ENCODE results near the gene SLC45A2.

SLC45A2 gene

GRCh38 chr5:34002629-34003328 lies 18.3 kb upstream of the SLC45A2 start:
- ChIA-PET POLR2A (no interaction called here), CTCF (interaction anchor here (0.6 kb wide), 1 partner anchor 20 kb away, joined by 3 read pairs; no protein-coding TSS in a partner anchor)
- no peak for DNase-seq (ENCODE audit: extremely low spot score)
- TF ChIP-seq HDGF (IDR thresholded peaks at IDR 0.05; ENCODE audit: borderline replicate concordance) (no peak), FOXA1 (IDR thresholded peaks at IDR 0.05) (no peak), SP1 (IDR thresholded peaks at IDR 0.05) (no peak), CTBP1 (IDR thresholded peaks at IDR 0.05; ENCODE audit: borderline replicate concordance) (no peak), ELF4 (IDR thresholded peaks at IDR 0.05) (no peak), ZNF384 (IDR thresholded peaks at IDR 0.05) (no peak), SUZ12 (IDR thresholded peaks at IDR 0.05) (no peak), BHLHE40 (IDR thresholded peaks at IDR 0.05; ENCODE audit: borderline replicate concordance) (no peak), ARNT (IDR thresholded peaks at IDR 0.05) (no peak), NFRKB (IDR thresholded peaks at IDR 0.05) (no peak), TARDBP (IDR thresholded peaks at IDR 0.05) (no peak), FOXK2 (IDR thresholded peaks at IDR 0.05) (no peak), LEF1 (IDR thresholded peaks at IDR 0.05; ENCODE audit: borderline replicate concordance) (no peak)
- TF ChIP-seq, protein P1, sequence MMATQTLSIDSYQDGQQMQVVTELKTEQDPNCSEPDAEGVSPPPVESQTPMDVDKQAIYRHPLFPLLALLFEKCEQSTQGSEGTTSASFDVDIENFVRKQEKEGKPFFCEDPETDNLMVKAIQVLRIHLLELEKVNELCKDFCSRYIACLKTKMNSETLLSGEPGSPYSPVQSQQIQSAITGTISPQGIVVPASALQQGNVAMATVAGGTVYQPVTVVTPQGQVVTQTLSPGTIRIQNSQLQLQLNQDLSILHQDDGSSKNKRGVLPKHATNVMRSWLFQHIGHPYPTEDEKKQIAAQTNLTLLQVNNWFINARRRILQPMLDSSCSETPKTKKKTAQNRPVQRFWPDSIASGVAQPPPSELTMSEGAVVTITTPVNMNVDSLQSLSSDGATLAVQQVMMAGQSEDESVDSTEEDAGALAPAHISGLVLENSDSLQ (IDR thresholded peaks at IDR 0.05): no peak

DNA sequence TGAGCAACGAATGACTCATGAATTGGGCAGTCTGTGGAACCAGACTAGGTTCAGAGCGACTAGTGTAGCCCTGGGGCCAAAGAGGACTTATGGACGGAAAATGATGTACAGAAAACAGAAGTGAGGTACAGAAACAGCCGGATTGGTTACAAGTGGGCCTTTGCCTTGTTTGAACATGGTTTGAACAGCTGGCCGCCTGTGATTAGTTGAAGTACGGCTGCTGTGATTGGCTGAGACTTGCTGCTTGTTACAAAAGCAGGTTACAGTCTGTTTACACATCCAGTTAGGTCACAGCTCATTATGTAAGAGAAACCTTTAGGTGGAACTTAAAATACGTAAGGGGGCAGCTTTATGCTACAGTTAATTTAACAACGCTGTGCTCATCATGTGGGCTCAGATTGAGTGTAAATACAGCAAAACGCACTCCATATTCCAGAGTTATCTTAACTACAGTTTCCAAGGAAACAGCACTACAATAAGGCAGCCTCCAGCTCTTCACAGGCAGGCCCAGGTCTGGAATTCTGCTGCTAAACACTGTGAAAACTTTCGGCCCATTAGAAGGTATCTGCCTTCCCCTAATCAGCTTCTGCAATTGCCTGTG lies 16.8 kb upstream of the SLC45A2 start:
- no peak for DNase-seq (ENCODE audit: extremely low spot score)

GRCh38 chr5:33999978-34000377 lies 15.5 kb upstream of the SLC45A2 start:
- POLR2A ChIA-PET: interaction anchor here (1.3 kb wide), 1 partner anchor 8 kb away, joined by 6 read pairs; the partner anchor contains the start of gene AMACR
- no peak for TF ChIP-seq HDGF (IDR thresholded peaks at IDR 0.05; ENCODE audit: borderline replicate concordance)
- DNase-seq (ENCODE audit: extremely low spot score): no peak
- CTCF ChIA-PET: no interaction called here

More for the DNA sequence above, 16.8 kb upstream of the SLC45A2 start:
- CTCF ChIA-PET: no interaction called here
- no peak for TF ChIP-seq TARDBP (IDR thresholded peaks at IDR 0.05)
- TF ChIP-seq FOXM1 (IDR thresholded peaks at IDR 0.05; ENCODE audit: borderline replicate concordance): 0 out of 2 replicates have a peak, but pooled peaks have one; percentile 19
- TF ChIP-seq CTBP1 (IDR thresholded peaks at IDR 0.05; ENCODE audit: borderline replicate concordance): no peak
- POLR2A ChIA-PET: no interaction called here

DNA sequence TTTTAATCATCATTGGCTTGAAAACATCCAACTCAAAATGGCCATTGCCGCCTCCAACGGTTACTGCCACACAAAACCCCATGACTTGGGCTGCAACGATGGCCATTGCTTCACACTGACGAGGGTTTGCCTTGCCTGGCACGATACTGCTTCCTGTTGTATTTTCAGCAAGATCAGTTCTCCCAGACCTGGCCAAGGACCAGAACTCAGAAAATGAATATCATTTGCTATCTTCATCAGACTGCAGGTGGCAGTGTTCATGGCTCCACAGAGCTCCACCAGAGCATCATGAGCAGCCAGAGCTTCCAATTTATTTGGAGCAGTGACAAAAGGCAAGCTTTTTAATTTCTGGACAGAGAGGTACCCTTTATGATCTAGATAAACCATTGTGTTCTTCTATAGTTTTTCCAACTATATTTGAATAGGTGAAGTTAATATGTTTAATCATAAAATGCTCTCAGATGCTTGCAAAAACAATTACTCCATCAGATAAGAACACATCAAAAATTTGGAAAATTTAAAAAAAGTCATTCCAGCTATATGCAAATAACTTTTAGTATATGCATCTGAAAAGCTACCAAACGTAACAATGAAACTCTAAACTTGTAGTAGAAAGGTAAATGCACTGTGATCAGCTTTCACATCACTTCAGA lies 13.0 kb upstream of the SLC45A2 start:
- CTCF ChIA-PET: interaction anchor here (0.6 to 1.2 kb wide), 5 partner anchors 14 to 961 kb away, joined by 3 to 4 read pairs (median 3); no protein-coding TSS in a partner anchor
- POLR2A ChIA-PET: interaction anchor here (1.4 kb wide), 1 partner anchor 10 kb away, joined by 6 read pairs; the partner anchor contains the start of gene AMACR
- TF ChIP-seq TARDBP (IDR thresholded peaks at IDR 0.05): no peak
- TF ChIP-seq SUZ12 (IDR thresholded peaks at IDR 0.05): no peak
- no peak for TF ChIP-seq SP1 (IDR thresholded peaks at IDR 0.05)
- TF ChIP-seq BHLHE40 (IDR thresholded peaks at IDR 0.05; ENCODE audit: borderline replicate concordance): no peak
- no peak for TF ChIP-seq LEF1 (IDR thresholded peaks at IDR 0.05; ENCODE audit: borderline replicate concordance)
- TF ChIP-seq FOXM1 (IDR thresholded peaks at IDR 0.05; ENCODE audit: borderline replicate concordance): no peak
- no peak for TF ChIP-seq ZNF384 (IDR thresholded peaks at IDR 0.05)
- TF ChIP-seq FOXK2 (IDR thresholded peaks at IDR 0.05): no peak
- no peak for TF ChIP-seq FOXA1 (IDR thresholded peaks at IDR 0.05)
- no peak for TF ChIP-seq ELF4 (IDR thresholded peaks at IDR 0.05)
- no peak for TF ChIP-seq HDGF (IDR thresholded peaks at IDR 0.05; ENCODE audit: borderline replicate concordance)
- no peak for TF ChIP-seq L3MBTL2 (conservative IDR thresholded peaks at IDR 0.05)
- TF ChIP-seq, protein P1 (IDR thresholded peaks at IDR 0.05): no peak
- DNase-seq (ENCODE audit: extremely low spot score): peak; percentile 51

DNA sequence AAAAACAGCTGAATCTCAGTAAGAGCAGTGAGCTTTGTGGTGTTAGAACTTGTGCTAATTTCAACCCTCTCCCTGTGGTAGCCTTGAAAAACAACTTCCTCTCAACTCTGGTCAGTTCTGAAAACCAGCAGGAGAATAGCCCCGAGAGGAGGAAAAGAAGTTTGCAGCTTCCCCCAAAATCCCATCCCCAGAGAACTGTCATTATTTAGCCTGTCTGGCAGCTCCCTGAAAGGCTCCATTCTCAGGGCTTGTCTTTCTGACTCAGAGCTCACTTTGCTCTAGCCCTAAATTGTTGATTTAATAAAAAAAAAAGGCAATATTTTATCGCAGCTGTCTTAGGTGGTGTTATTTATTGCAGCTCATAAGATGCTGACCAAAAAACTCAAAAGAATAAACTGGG lies 11.4 kb upstream of the SLC45A2 start:
- ChIA-PET CTCF (interaction anchor here (0.6 kb wide), 1 partner anchor 15 kb away, joined by 3 read pairs; no protein-coding TSS in a partner anchor), POLR2A (interaction anchor here (0.7 kb wide), 1 partner anchor 12 kb away, joined by 3 read pairs; the partner anchor contains the start of gene AMACR)
- no peak for TF ChIP-seq ELF4 (IDR thresholded peaks at IDR 0.05)
- TF ChIP-seq FOXM1 (IDR thresholded peaks at IDR 0.05; ENCODE audit: borderline replicate concordance): no peak
- no peak for TF ChIP-seq FOXA1 (IDR thresholded peaks at IDR 0.05)
- no peak for TF ChIP-seq FOXK2 (IDR thresholded peaks at IDR 0.05)
- no peak for DNase-seq (ENCODE audit: extremely low spot score)

DNA sequence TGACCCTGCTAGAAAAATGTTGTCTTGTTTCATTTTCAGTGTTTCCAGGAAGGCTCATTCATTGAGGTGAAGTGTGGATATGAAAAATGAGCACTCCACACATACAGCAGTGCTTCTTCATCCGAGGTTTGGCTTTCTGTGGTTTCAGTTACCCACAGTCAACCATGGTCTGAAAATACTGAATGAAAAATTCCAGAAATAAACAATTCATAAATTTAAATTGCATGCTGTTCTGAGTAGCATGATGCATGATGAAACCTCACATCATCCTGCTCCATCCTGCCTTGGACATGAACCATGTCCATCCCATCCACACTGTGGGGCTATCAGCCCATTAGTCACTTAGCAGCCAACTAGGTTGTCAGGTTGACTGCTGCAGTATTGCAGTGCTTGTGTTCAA lies 10.4 kb upstream of the SLC45A2 start:
- no peak for DNase-seq (ENCODE audit: extremely low spot score)
- TF ChIP-seq NFRKB (IDR thresholded peaks at IDR 0.05) (no peak), FOXK2 (IDR thresholded peaks at IDR 0.05) (no peak), HDGF (IDR thresholded peaks at IDR 0.05; ENCODE audit: borderline replicate concordance) (no peak), LEF1 (IDR thresholded peaks at IDR 0.05; ENCODE audit: borderline replicate concordance) (no peak), BHLHE40 (IDR thresholded peaks at IDR 0.05; ENCODE audit: borderline replicate concordance) (no peak), ELF4 (IDR thresholded peaks at IDR 0.05) (no peak), L3MBTL2 (conservative IDR thresholded peaks at IDR 0.05) (no peak), ARNT (IDR thresholded peaks at IDR 0.05) (no peak), FOXM1 (IDR thresholded peaks at IDR 0.05; ENCODE audit: borderline replicate concordance) (no peak), TARDBP (IDR thresholded peaks at IDR 0.05) (no peak), ZNF384 (IDR thresholded peaks at IDR 0.05) (no peak)
- TF ChIP-seq, protein P1 (IDR thresholded peaks at IDR 0.05): no peak
- ChIA-PET CTCF (no interaction called here), POLR2A (no interaction called here)

Data from HEK293T (cell line).